PFSK-1 (cell line): ENCODE results near the gene COQ10B.

Experiments used
- FOXP2 ChIP-seq: optimal IDR thresholded peaks from 2 replicates; pipeline ENCODE3; 2011; ENCODE audit warnings: borderline replicate concordance, control low read depth, inconsistent platforms; ENCODE audit not compliant: insufficient read depth; ENCODE audit errors: extremely low read length, extremely low read depth
- POLR2AphosphoS5 ChIP-seq: IDR thresholded peaks from 2 replicates; pipeline ENCODE4 v1.6.1; 2012; ENCODE audit warnings: low read depth, mild to moderate bottlenecking, control low read depth, low read length, moderate library complexity
- SIN3A ChIP-seq: IDR thresholded peaks from 2 replicates; pipeline ENCODE4 v1.6.1; 2012; ENCODE audit warnings: mild to moderate bottlenecking, low read length, moderate library complexity, borderline replicate concordance; ENCODE audit not compliant: insufficient read depth
- TAF1 ChIP-seq: IDR thresholded peaks from 2 replicates; pipeline ENCODE4 v1.6.1; 2012; ENCODE audit warnings: low read length, control low read depth, borderline replicate concordance; ENCODE audit not compliant: insufficient read depth
- TF ChIP-seq, protein P1 (sequence below), 2 experiments: IDR thresholded peaks; 2 replicates each; pipeline versions ENCODE4 v1.6.1 to v1.8.0; 2011 to 2012; ENCODE audit warnings: low read depth in 2 of 2, low read length in 2 of 2, control low read depth in 1 of 2, inconsistent platforms in 1 of 2, mild to moderate bottlenecking in 1 of 2, moderate library complexity in 1 of 2; ENCODE audit not compliant: insufficient read depth in 1 of 2

COQ10B gene

DNA sequence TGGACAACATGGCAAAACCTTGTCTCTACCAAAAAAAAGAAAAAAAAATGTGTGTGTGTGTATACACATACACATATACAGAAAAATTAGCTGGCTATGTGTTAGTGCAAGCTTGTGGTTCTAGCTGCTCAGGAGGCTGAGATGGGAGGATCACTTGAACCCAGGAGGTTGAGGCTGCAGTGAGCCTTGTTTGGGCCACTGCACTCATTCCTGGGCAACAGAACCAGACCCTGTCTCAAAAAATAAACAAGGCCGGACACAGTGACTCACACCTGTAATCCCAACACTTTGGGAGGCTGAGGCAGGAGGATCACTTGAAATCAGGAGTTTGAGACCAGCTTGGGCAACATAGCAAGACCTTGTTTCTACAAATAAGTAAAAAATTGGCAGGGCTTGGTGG lies 2.1 kb downstream of the COQ10B start:
- TF ChIP-seq, protein P1, sequence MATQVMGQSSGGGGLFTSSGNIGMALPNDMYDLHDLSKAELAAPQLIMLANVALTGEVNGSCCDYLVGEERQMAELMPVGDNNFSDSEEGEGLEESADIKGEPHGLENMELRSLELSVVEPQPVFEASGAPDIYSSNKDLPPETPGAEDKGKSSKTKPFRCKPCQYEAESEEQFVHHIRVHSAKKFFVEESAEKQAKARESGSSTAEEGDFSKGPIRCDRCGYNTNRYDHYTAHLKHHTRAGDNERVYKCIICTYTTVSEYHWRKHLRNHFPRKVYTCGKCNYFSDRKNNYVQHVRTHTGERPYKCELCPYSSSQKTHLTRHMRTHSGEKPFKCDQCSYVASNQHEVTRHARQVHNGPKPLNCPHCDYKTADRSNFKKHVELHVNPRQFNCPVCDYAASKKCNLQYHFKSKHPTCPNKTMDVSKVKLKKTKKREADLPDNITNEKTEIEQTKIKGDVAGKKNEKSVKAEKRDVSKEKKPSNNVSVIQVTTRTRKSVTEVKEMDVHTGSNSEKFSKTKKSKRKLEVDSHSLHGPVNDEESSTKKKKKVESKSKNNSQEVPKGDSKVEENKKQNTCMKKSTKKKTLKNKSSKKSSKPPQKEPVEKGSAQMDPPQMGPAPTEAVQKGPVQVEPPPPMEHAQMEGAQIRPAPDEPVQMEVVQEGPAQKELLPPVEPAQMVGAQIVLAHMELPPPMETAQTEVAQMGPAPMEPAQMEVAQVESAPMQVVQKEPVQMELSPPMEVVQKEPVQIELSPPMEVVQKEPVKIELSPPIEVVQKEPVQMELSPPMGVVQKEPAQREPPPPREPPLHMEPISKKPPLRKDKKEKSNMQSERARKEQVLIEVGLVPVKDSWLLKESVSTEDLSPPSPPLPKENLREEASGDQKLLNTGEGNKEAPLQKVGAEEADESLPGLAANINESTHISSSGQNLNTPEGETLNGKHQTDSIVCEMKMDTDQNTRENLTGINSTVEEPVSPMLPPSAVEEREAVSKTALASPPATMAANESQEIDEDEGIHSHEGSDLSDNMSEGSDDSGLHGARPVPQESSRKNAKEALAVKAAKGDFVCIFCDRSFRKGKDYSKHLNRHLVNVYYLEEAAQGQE (IDR thresholded peaks at IDR 0.05; ENCODE audit: insufficient read depth in 1 of 2, low read depth in 2 of 2, low read length in 2 of 2), result no peak
- TF ChIP-seq POLR2AphosphoS5, result no peak

DNA sequence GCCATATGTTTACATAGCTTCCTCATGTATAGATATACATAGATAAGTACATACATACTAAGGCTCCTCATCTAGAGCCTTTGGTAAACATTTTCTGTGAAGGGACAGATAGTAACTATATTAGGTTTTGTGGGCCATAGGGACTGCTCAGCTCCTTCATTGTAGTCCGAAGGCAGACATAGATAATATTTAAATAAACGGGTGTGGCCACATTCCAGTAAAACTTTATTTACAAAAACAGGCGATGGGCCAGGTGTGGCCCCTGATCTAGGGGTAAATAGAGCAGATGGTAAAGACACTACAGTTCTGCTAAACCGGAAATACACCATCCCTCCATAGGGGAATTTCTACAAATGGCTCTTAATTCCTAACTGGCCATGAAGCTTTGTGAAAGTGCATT lies 7.3 kb downstream of the COQ10B start:
- TF ChIP-seq TAF1 (no peak), POLR2AphosphoS5 (no peak), SIN3A (no peak), FOXP2 (no peak)
- TF ChIP-seq, protein P1 (IDR thresholded peaks at IDR 0.05; ENCODE audit: insufficient read depth in 1 of 2, low read depth in 2 of 2, low read length in 2 of 2), result no peak

DNA sequence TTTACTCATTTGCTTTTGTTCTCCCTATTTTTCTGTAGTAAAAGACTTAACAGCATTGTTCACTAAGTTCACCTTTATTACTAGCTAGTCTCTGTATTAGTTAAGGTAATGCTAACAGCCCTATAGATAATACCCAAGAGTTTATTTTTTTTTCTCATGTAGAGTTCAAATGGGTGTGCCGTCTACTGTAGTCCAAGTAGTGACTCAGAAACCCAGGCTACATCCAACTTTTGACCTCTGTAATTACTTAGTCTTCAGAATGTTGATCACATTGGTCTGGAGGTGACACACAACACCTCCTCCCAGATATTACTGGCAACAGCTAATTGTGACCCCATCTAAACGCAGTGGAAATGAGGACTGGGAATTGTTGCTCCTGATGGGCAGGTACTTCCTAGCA lies 7.7 kb downstream of the COQ10B start:
- no peak for TF ChIP-seq TAF1
- TF ChIP-seq FOXP2, result no peak
- TF ChIP-seq SIN3A, result no peak
- TF ChIP-seq, protein P1 (IDR thresholded peaks at IDR 0.05; ENCODE audit: insufficient read depth in 1 of 2, low read depth in 2 of 2, low read length in 2 of 2), result no peak
- TF ChIP-seq POLR2AphosphoS5, result no peak

DNA sequence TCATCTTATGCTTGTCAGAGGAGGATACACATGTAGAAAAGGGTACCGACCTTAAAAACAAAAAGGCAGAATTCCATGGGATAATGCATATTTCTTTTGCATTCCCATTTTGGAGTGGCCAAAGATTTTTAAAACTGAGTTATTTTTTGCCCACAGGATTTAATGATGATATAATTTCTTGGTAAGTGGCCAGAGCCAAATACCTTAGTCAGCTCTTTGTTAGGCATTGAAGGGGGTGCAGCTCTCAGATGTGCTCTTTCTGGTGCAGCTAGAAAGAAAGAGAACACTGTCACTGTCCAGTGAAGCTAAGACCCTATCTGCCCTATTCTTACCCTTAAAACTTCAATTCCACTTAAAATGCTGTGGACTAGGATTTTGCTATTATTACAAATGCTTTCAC lies 10.8 kb downstream of the COQ10B start:
- no peak for TF ChIP-seq FOXP2
- no peak for TF ChIP-seq TAF1
- no peak for TF ChIP-seq POLR2AphosphoS5
- TF ChIP-seq SIN3A, result no peak
- TF ChIP-seq, protein P1 (IDR thresholded peaks at IDR 0.05; ENCODE audit: insufficient read depth in 1 of 2, low read depth in 2 of 2, low read length in 2 of 2), result no peak

DNA sequence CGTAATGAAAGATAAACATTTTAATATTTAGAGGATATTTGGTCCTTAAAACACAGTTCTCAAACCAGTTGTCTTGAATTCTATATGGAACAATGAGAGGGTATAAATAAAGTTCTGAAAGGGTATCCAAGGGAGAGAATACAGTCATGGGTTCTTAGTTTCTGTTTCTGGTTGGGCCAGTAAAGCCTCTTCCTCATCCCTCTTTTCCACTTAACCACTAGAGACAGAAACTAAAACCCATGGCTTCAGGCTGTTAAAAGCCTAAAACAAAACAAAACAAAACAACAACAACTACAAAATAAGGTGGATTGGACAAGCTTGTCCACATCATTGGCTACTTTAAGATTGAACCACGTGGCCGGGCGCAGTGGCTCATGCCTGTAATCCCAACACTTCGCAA lies 18.8 kb downstream of the COQ10B start:
- TF ChIP-seq FOXP2, result no peak
- TF ChIP-seq SIN3A, result no peak
- no peak for TF ChIP-seq TAF1
- TF ChIP-seq POLR2AphosphoS5, result no peak
- TF ChIP-seq, protein P1 (IDR thresholded peaks at IDR 0.05; ENCODE audit: insufficient read depth in 1 of 2, low read depth in 2 of 2, low read length in 2 of 2), result no peak
